NT2/D1 (cell line): ENCODE measurements around the gene DCLK2.

Source experiments
- DNase-seq: peaks from one replicate; pipeline ENCODE4 v3.0.0-alpha.2; 2011; ENCODE audit warnings: low read depth, low spot score
- H3K27me3 ChIP-seq: 2 replicates; pipeline ENCODE4 v1.6.0; 2011; ENCODE audit warnings: mild to moderate bottlenecking; ENCODE audit not compliant: insufficient read length, insufficient read depth
- H3K36me3 ChIP-seq: 2 replicates; pipeline ENCODE4 v1.6.1; 2011; ENCODE audit warnings: mild to moderate bottlenecking, low read length, mixed read lengths; ENCODE audit not compliant: insufficient read depth, insufficient read length
- H3K4me1 ChIP-seq: 2 replicates; pipeline ENCODE4 v1.5.1; 2011; ENCODE audit not compliant: insufficient read depth, insufficient read length
- H3K4me3 ChIP-seq: 2 replicates; pipeline ENCODE4 v1.5.1; 2011; ENCODE audit warnings: low read depth; ENCODE audit not compliant: insufficient read length
- H3K9ac ChIP-seq: 2 replicates; pipeline ENCODE4 v1.6.0; 2011; ENCODE audit warnings: low read depth; ENCODE audit not compliant: insufficient read length
- H3K9me3 ChIP-seq: 2 replicates; pipeline ENCODE4 v1.5.1; 2011; ENCODE audit warnings: mild to moderate bottlenecking, low read length; ENCODE audit not compliant: insufficient read depth
- SUZ12 ChIP-seq: IDR thresholded peaks from 2 replicates; pipeline ENCODE4 v1.6.1; 2011; ENCODE audit not compliant: insufficient read length, insufficient read depth; ENCODE audit errors: extremely low read depth
- YY1 ChIP-seq: IDR thresholded peaks from 2 replicates; pipeline ENCODE4 v1.6.1; 2011; ENCODE audit not compliant: insufficient read length, insufficient read depth
- ZNF274 ChIP-seq: IDR thresholded peaks from 2 replicates; pipeline ENCODE4 v1.6.1; 2011; ENCODE audit warnings: mild to moderate bottlenecking, low read depth, low read length

Gene DCLK2

GRCh38 chr4:150207871-150208270 lies 129.6 kb downstream of the DCLK2 start:
- Histone ChIP-seq H3K36me3 (no peaks in the 10 kb centered on the region), H3K9ac (no peak overlapping the region), H3K27me3 (no peaks in the 10 kb centered on the region), H3K4me1 (no peaks in the 10 kb centered on the region), H3K4me3 (no peak overlapping the region), H3K9me3 (no peaks in the 10 kb centered on the region)
- no peak for DNase-seq
- TF ChIP-seq ZNF274, result no peak
- no peak for TF ChIP-seq YY1
- TF ChIP-seq SUZ12, result no peak

- peak; percentile 28 for DNase-seq
- no peak overlapping the region for H3K9ac ChIP-seq
- H3K4me3 ChIP-seq, result no peak overlapping the region
- TF ChIP-seq SUZ12, result no peak
- no peak for TF ChIP-seq YY1
- TF ChIP-seq ZNF274, result no peak
- H3K36me3 ChIP-seq, result no peaks in the 10 kb centered on the region
- no peaks in the 10 kb centered on the region for H3K9me3 ChIP-seq
- H3K4me1 ChIP-seq, result no peaks in the 10 kb centered on the region
- H3K27me3 ChIP-seq, result no peaks in the 10 kb centered on the region
Measured at GRCh38 chr4:150209140-150209829, 131.0 kb downstream of the DCLK2 start.

GRCh38 chr4:150211016-150211415 lies 132.8 kb downstream of the DCLK2 start:
- Histone ChIP-seq H3K9ac (no peak overlapping the region), H3K36me3 (no peaks in the 10 kb centered on the region), H3K4me1 (no peaks in the 10 kb centered on the region), H3K4me3 (no peak overlapping the region), H3K9me3 (no peaks in the 10 kb centered on the region), H3K27me3 (no peaks in the 10 kb centered on the region)
- no peak for TF ChIP-seq YY1
- TF ChIP-seq ZNF274, result no peak
- no peak for TF ChIP-seq SUZ12
- no peak for DNase-seq

- no peaks in the 10 kb centered on the region for H3K4me1 ChIP-seq
- no peaks in the 10 kb centered on the region for H3K9me3 ChIP-seq
- no peak for TF ChIP-seq ZNF274
- no peak for TF ChIP-seq YY1
- TF ChIP-seq SUZ12, result no peak
- no peak overlapping the region for H3K9ac ChIP-seq
- DNase-seq, result no peak
- no peaks in the 10 kb centered on the region for H3K36me3 ChIP-seq
- no peaks in the 10 kb centered on the region for H3K27me3 ChIP-seq
- H3K4me3 ChIP-seq, result no peak overlapping the region
Measured at GRCh38 chr4:150211799-150212445, 133.7 kb downstream of the DCLK2 start.

GRCh38 chr4:150212485-150212884 lies 134.2 kb downstream of the DCLK2 start:
- no peaks in the 10 kb centered on the region for H3K27me3 ChIP-seq
- no peaks in the 10 kb centered on the region for H3K36me3 ChIP-seq
- no peaks in the 10 kb centered on the region for H3K4me1 ChIP-seq
- H3K9me3 ChIP-seq, result no peaks in the 10 kb centered on the region
- H3K4me3 ChIP-seq, result no peak overlapping the region
- no peak for TF ChIP-seq SUZ12
- DNase-seq, result no peak
- no peak overlapping the region for H3K9ac ChIP-seq

GRCh38 chr4:150212927-150213326 lies 134.7 kb downstream of the DCLK2 start:
- no peaks in the 10 kb centered on the region for H3K4me1 ChIP-seq
- no peak overlapping the region for H3K4me3 ChIP-seq
- no peaks in the 10 kb centered on the region for H3K9me3 ChIP-seq
- H3K36me3 ChIP-seq, result no peaks in the 10 kb centered on the region
- DNase-seq, result no peak
- H3K9ac ChIP-seq, result no peak overlapping the region
- H3K27me3 ChIP-seq, result no peaks in the 10 kb centered on the region
- TF ChIP-seq SUZ12, result no peak
- TF ChIP-seq YY1, result no peak
- TF ChIP-seq ZNF274, result no peak

- Histone ChIP-seq H3K4me3 (no peak overlapping the region), H3K36me3 (no peaks in the 10 kb centered on the region), H3K4me1 (no peaks in the 10 kb centered on the region), H3K9ac (no peak overlapping the region), H3K27me3 (no peaks in the 10 kb centered on the region), H3K9me3 (no peaks in the 10 kb centered on the region)
- TF ChIP-seq SUZ12, result no peak
- no peak for DNase-seq
Measured at GRCh38 chr4:150215601-150216000, 137.4 kb downstream of the DCLK2 start.

GRCh38 chr4:150216726-150217125 lies 138.5 kb downstream of the DCLK2 start:
- H3K9ac ChIP-seq, result no peak overlapping the region
- DNase-seq, result no peak
- H3K4me1 ChIP-seq, result no peaks in the 10 kb centered on the region
- no peak overlapping the region for H3K4me3 ChIP-seq
- H3K36me3 ChIP-seq, result no peaks in the 10 kb centered on the region
- no peaks in the 10 kb centered on the region for H3K27me3 ChIP-seq
- H3K9me3 ChIP-seq, result no peaks in the 10 kb centered on the region
- TF ChIP-seq SUZ12, result no peak
- TF ChIP-seq ZNF274, result no peak
- TF ChIP-seq YY1, result no peak
